DLD1 (cell line): ENCODE measurements around the gene ZNF615.
"Not testable (repeated sequence)": the region's sequence is repeated elsewhere in the genome, so short reads cannot be mapped to it uniquely, and the experiment has no call there.

Source experiments
- in situ Hi-C: cut with HindIII; loops from 2 replicates; pipeline ENCODE4 v1.10.0; 2017; ENCODE audit warnings: low sequenced_read_pairs

ZNF615 gene

GRCh38 chr19:51980926-51981325 lies 27.1 kb downstream of the ZNF615 start:
- in situ Hi-C loops: not testable (repeated sequence)

- in situ Hi-C loops: no loop called here
Measured at GRCh38 chr19:51980116-51980736, 27.8 kb downstream of the ZNF615 start.

- in situ Hi-C loops: no loop called here
Measured at GRCh38 chr19:51978882-51979281, 29.1 kb downstream of the ZNF615 start.

- in situ Hi-C loops: no loop called here
Measured at GRCh38 chr19:51977346-51977745, 30.7 kb downstream of the ZNF615 start.

GRCh38 chr19:51976852-51977251 lies 31.2 kb downstream of the ZNF615 start:
- in situ Hi-C loops: no loop called here

- in situ Hi-C loops: not testable (repeated sequence)
Measured at GRCh38 chr19:51975787-51976186, 32.2 kb downstream of the ZNF615 start.

GRCh38 chr19:51971624-51972023 lies 36.4 kb downstream of the ZNF615 start:
- in situ Hi-C loops: no loop called here

- in situ Hi-C loops: no loop called here
Measured at GRCh38 chr19:51970718-51971117, 37.3 kb downstream of the ZNF615 start.

GRCh38 chr19:51965583-51965982 lies 42.4 kb downstream of the ZNF615 start:
- in situ Hi-C loops: no loop called here

GRCh38 chr19:51960621-51961233 lies 47.3 kb downstream of the ZNF615 start:
- in situ Hi-C loops: not testable (repeated sequence)

GRCh38 chr19:51959791-51960190 lies 48.2 kb downstream of the ZNF615 start:
- in situ Hi-C loops: no loop called here

- in situ Hi-C loops: not testable (repeated sequence)
Measured at GRCh38 chr19:51957846-51958245, 50.2 kb downstream of the ZNF615 start.

- in situ Hi-C loops: no loop called here
Measured at GRCh38 chr19:51948975-51949374, 59.0 kb downstream of the ZNF615 start.

- in situ Hi-C loops: no loop called here
Measured at GRCh38 chr19:51946602-51947001, 61.4 kb downstream of the ZNF615 start.

- in situ Hi-C loops: no loop called here
Measured at GRCh38 chr19:51944798-51945552, 63.0 kb downstream of the ZNF615 start.
